ENCODE results near the gene SNX1. TPM values are rescaled to one million over a fixed set of nuclear protein-coding genes. Genes with fewer than 3 reads are reported as not detected.

The SNX1 gene
- total and polyA plus RNA-seq, 2 of the 13 experiments (the other 11 are each of a cell fraction or from before 2014, with no cell fraction given) = 29.3 to 60.1 TPM

DNA sequence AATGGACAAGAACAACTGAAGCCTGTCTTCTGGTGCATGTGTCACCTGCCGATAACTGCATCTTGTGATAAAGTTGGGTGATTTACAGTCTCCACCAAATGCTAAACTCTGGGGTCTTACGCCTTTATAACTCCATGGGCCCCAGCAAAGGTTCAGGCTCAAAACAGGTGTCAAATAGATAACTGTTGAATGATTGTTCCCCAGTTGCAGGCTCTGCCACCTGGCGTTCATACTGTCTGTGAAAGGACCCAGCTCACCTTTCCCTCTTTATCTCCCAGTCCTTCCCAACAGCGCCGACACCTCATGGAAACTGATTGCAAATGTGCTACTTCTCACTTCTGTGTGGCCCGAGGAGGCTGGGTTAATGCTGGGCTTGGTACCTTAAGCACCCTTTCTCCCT, 47.5 kb downstream of the SNX1 start (continued):
- TF ChIP-seq RARA (CRISPR knock-in tag; IDR thresholded peaks at IDR 0.05) (no peak), PRMT3 (CRISPR knock-in tag; IDR thresholded peaks at IDR 0.05; ENCODE audit: borderline replicate concordance, low read depth) (no peak)

DNA sequence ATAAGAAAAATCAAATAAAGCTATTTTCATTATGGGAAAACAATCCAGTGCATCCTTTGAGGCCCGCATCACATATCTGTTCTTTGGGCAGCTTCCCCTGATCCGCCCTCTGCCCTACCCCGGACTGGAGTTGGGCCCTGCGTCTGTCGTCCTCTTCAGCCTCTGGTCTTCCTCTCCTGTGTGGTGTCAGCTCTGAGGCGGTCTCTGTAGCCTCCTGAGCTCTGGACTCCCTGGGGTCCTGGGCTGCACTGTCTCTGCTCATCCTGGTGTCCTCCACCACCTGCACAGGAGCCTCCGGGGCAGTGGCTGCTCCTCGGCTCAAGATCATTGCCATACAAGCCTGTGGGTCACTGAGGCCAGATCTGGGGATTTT, 48.4 kb downstream of the SNX1 start:
- CTCF ChIA-PET (ENCODE audit: low intra/inter-chr PET ratio, low total read pairs) = no interaction called here
- Histone ChIP-seq H3K27me3 (ENCODE audit: control insufficient read depth in 1 of 2, insufficient read depth in 2 of 2, low read length in 2 of 2) (no peaks in the 10 kb centered on the region), H3K9ac (ENCODE audit: insufficient read depth, low read depth, low read length) (no peak overlapping the region), H3K4me3 (replicated peaks in 1 of 3; ENCODE audit: insufficient read depth in 1 of 3, low read depth in 2 of 3, low read length in 3 of 3) (no peak overlapping the region), H2AFZ (ENCODE audit: low read length) (no peak overlapping the region), H4K20me1 (ENCODE audit: insufficient read depth, low read length) (no peaks in the 10 kb centered on the region), H3K4me1 (ENCODE audit: insufficient read depth, low read length) (peaks cover 54% of the 10 kb centered on the region), H3K4me2 (ENCODE audit: low read depth, low read length) (no peak overlapping the region), H3K27ac (ENCODE audit: extremely low read length, insufficient read depth, low read length) (no peak overlapping the region), H3K79me2 (ENCODE audit: insufficient read depth, low read length) (no peaks in the 10 kb centered on the region), H3K36me3 (replicated peaks in 1 of 2; ENCODE audit: control insufficient read depth in 1 of 2, insufficient read depth in 2 of 2, low read length in 2 of 2) (peaks cover 14 to 20% of the 10 kb centered on the region in 2 experiments; a peak in 4 of 5 replicates), H3K9me3 (ENCODE audit: low read length) (no peaks in the 10 kb centered on the region)
- in situ Hi-C loops (cut with HindIII; ENCODE audit: extremely low pct_ligation_motif_present, low pct_unique_long_range_greater_than_20kb) = no loop called here
- FAIRE-seq (no peak), DNase-seq (ENCODE audit: low spot score) (no peak), ATAC-seq (no peak)
- WGBS (ENCODE audit: low lambda C conversion rate) = 92% methylated on average over 8 of the region's 8 CpGs
- POLR2A ChIA-PET = no interaction called here
- no TSS peak for BruUV-seq (replicated peaks)
- TF ChIP-seq AGO2 (optimal IDR thresholded peaks at IDR 0.05; ENCODE audit: low read depth, low read length) (peak; percentile 30), ERF (CRISPR knock-in tag; IDR thresholded peaks at IDR 0.05) (no peak)
- TF ChIP-seq, protein P1, sequence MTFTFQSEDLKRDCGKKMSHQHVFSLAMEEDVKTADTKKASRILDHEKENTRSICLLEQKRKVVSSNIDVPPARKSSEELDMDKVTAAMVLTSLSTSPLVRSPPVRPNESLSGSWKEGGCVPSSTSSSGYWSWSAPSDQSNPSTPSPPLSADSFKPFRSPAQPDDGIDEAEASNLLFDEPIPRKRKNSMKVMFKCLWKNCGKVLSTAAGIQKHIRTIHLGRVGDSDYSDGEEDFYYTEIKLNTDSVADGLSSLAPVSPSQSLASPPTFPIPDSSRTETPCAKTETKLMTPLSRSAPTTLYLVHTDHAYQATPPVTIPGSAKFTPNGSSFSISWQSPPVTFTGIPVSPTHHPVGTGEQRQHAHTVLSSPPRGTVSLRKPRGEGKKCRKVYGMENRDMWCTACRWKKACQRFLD (CRISPR knock-in tag; IDR thresholded peaks at IDR 0.05; ENCODE audit: borderline replicate concordance) = no peak
- intact Hi-C loops (cut with micrococcal nuclease; ENCODE audit: unreplicated experiment) = no loop called here

Data from HepG2 (cell line).